Measurements from ENCODE around the gene CD24.
A peak's percentile ranks its signal among the peaks of the same experiment; 100 is the strongest.
"Not testable (repeated sequence)": the region's sequence is repeated elsewhere in the genome, so short reads cannot be mapped to it uniquely, and the experiment has no call there.

Gene CD24

GRCh38 chr6:106974336-106974998 lies at the start of gene CD24:
Gene CD24, minus strand, starts transcription at chr6:106974729. Its CDS starts 83 bp downstream, at chr6:106974646.
- peak; percentile 76 for DNase-seq

- no peak for DNase-seq
Measured at GRCh38 chr6:107021446-107022185, 47.1 kb upstream of the CD24 start.

- no peak for DNase-seq
Measured at GRCh38 chr6:107020239-107020638, 45.7 kb upstream of the CD24 start.

- not testable (repeated sequence) for DNase-seq
Measured at GRCh38 chr6:107019628-107020027, 45.1 kb upstream of the CD24 start.

GRCh38 chr6:107019047-107019446 lies 44.5 kb upstream of the CD24 start:
- DNase-seq = no peak

GRCh38 chr6:107009499-107009898 lies 35.0 kb upstream of the CD24 start:
- no peak for DNase-seq

GRCh38 chr6:106997392-106998158 lies 23.0 kb upstream of the CD24 start:
- peak; percentile 69 for DNase-seq

- DNase-seq = no peak
Measured at GRCh38 chr6:106995640-106996039, 21.1 kb upstream of the CD24 start.

- not testable (repeated sequence) for DNase-seq
Measured at GRCh38 chr6:106989737-106990136, 15.2 kb upstream of the CD24 start.

- DNase-seq = peak; percentile 74
Measured at GRCh38 chr6:106988664-106989063, 14.1 kb upstream of the CD24 start.

GRCh38 chr6:106981926-106982325 lies 7.4 kb upstream of the CD24 start:
- DNase-seq = no peak

- DNase-seq = no peak
Measured at GRCh38 chr6:106980926-106981325, 6.4 kb upstream of the CD24 start.

GRCh38 chr6:106979435-106979884 lies 4.9 kb upstream of the CD24 start:
- DNase-seq = peak; percentile 82

- DNase-seq = no peak
Measured at GRCh38 chr6:106977246-106977645, 2.7 kb upstream of the CD24 start.

- no peak for DNase-seq
Measured at GRCh38 chr6:106976270-106976669, 1.7 kb upstream of the CD24 start.

GRCh38 chr6:106975738-106976064 lies 1.2 kb upstream of the CD24 start:
- DNase-seq = no peak

- peak; percentile 60 for DNase-seq
Measured at GRCh38 chr6:106974999-106975737, 639 bp upstream of the CD24 start.

GRCh38 chr6:106973836-106974335 lies 643 bp downstream of the CD24 start:
- peak; percentile 58 for DNase-seq

GRCh38 chr6:106973018-106973835 lies 1.3 kb downstream of the CD24 start:
- peak; percentile 57 for DNase-seq

- peak; percentile 64 for DNase-seq
Measured at GRCh38 chr6:106972500-106972899, 2.0 kb downstream of the CD24 start.

GRCh38 chr6:106970769-106971168 lies 3.8 kb downstream of the CD24 start:
- DNase-seq = not testable (repeated sequence)

All from NCI-H1105 treated with DMSO at 0.1 percent for 48 hours (cell line).